ENCODE data around the gene NRXN3.

NRXN3 gene

GRCh38 chr14:79193689-79194477 is 1023.7 kb downstream of the NRXN3 start:
- H3K27ac Mint-ChIP-seq: no peak overlapping the region
- no peaks in the 10 kb centered on the region for H3K4me1 Mint-ChIP-seq (ENCODE audit: low read depth)
- peaks cover 4% of the 10 kb centered on the region for H3K9me3 Mint-ChIP-seq
- no peaks in the 10 kb centered on the region for H3K36me3 Mint-ChIP-seq (ENCODE audit: low read depth)
- no peak overlapping the region for H3K4me3 Mint-ChIP-seq
- H3K27me3 Mint-ChIP-seq: no peaks in the 10 kb centered on the region

DNA sequence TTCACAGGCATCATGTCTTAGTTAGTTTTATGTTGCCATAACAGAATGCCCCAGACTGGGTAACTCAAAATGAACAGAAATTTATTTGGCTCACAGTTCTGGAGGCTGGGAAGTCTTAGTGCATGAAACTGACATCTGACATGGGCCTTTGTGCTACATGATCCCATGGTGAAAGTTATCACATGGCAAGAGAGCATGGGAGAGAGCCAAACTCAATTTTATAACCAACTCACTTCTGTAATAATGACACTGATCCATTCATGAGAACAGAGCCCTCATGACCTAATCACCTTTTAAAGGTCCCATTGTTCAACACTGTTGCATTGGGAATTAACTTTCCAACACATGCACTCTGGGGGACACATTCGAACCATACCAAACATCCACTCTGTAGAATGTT is 1026.0 kb downstream of the NRXN3 start:
- Mint-ChIP-seq H3K27me3 (no peaks in the 10 kb centered on the region), H3K36me3 (ENCODE audit: low read depth) (no peaks in the 10 kb centered on the region)

GRCh38 chr14:79197516-79197915 is 1027.3 kb downstream of the NRXN3 start:
- Mint-ChIP-seq H3K4me1 (ENCODE audit: low read depth) (no peaks in the 10 kb centered on the region), H3K9me3 (peaks cover 8% of the 10 kb centered on the region)

More for the DNA sequence above, 1026.0 kb downstream of the NRXN3 start:
- H3K9me3 Mint-ChIP-seq: peaks cover 11% of the 10 kb centered on the region
- H3K4me3 Mint-ChIP-seq: no peak overlapping the region
- no peak overlapping the region for H3K27ac Mint-ChIP-seq
- no peaks in the 10 kb centered on the region for H3K4me1 Mint-ChIP-seq (ENCODE audit: low read depth)

GRCh38 chr14:79199217-79199616 is 1029.0 kb downstream of the NRXN3 start:
- Mint-ChIP-seq H3K4me3 (no peak overlapping the region), H3K27ac (no peak overlapping the region), H3K4me1 (ENCODE audit: low read depth) (no peaks in the 10 kb centered on the region), H3K27me3 (no peaks in the 10 kb centered on the region), H3K9me3 (peaks cover 13% of the 10 kb centered on the region), H3K36me3 (ENCODE audit: low read depth) (no peaks in the 10 kb centered on the region)

More at GRCh38 chr14:79197516-79197915, 1027.3 kb downstream of the NRXN3 start:
- Mint-ChIP-seq H3K4me3 (no peak overlapping the region), H3K27me3 (no peaks in the 10 kb centered on the region), H3K36me3 (ENCODE audit: low read depth) (no peaks in the 10 kb centered on the region), H3K27ac (no peak overlapping the region)

DNA sequence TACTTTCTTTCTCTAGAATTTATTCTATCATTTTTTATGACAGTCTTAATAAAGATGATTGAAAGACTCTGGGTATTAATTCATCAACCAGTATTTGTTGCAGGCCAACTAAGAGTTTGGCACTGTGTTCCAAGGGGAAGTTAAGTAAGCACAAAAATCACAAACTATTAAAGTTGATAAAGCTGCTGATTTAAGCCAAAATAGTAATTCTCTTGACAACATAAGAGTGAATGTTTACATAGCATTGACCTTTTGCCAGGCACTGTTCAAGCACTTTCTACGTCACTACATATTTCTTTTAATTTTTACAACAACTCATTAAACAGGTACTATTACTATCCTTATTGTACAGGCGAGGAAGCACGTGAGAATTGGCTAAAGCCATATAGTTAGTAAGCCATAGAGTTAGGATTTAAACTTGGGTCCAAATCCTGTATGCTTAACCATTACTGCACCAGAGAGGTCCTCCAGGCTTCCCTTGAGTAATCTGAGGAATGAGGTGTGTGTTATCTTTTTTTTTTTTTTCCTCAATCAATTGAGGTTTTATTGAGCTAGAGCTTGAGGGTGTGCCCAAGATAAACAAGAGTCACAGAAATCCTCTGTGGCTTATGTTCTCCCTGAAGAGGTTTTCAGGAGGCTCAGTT is 1031.5 kb downstream of the NRXN3 start:
- Mint-ChIP-seq H3K4me1 (ENCODE audit: low read depth) (no peaks in the 10 kb centered on the region), H3K36me3 (ENCODE audit: low read depth) (no peaks in the 10 kb centered on the region), H3K27me3 (no peaks in the 10 kb centered on the region)

DNA sequence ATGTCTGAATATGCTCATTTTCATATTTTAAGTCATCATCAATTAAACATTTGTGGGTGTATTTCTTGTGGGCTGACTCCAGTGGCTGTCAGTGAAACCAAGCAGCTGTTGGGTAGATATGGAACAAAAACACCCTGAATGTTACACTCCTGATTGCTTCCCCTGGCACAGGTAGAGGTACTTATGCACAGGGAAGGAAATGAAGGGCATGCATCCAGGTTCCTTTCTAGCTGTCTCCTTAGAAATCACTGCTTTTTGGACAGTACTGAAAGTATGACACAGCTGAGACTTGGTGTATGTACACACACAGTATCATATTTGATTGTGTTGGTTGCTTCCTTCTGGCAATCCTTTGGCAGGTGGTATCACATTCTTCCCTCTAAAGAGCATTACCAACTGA is 1034.4 kb downstream of the NRXN3 start:
- H3K9me3 Mint-ChIP-seq: peaks cover 10% of the 10 kb centered on the region
- no peaks in the 10 kb centered on the region for H3K36me3 Mint-ChIP-seq (ENCODE audit: low read depth)
- no peaks in the 10 kb centered on the region for H3K27me3 Mint-ChIP-seq
- H3K4me3 Mint-ChIP-seq: no peak overlapping the region
- H3K27ac Mint-ChIP-seq: no peak overlapping the region
- H3K4me1 Mint-ChIP-seq (ENCODE audit: low read depth): no peaks in the 10 kb centered on the region

More for the DNA sequence above, 1031.5 kb downstream of the NRXN3 start:
- Mint-ChIP-seq H3K27ac (no peak overlapping the region), H3K9me3 (peaks cover 13% of the 10 kb centered on the region), H3K4me3 (no peak overlapping the region)

DNA sequence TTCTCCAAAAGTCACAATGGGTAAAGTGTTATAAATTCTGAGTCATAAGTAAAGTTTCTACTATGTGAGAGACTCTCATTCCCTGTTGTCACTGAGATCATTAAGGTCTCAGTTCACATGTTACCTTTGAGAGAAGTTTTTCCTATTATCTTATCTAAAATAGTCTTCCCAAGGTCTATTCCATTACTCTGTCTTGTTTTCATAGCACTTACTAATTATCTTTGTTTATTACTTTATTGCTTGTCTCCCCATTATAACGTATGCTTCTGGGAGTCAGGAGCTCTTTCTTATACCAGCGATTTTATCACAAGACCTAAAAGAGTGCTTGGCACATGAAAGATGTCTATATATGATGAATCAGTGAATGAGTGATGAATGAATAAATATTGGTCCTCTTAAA is 1039.2 kb downstream of the NRXN3 start:
- H3K9me3 Mint-ChIP-seq: peaks cover 7% of the 10 kb centered on the region
- no peak overlapping the region for H3K4me3 Mint-ChIP-seq
- no peaks in the 10 kb centered on the region for H3K27me3 Mint-ChIP-seq
- H3K27ac Mint-ChIP-seq: no peak overlapping the region
- H3K36me3 Mint-ChIP-seq (ENCODE audit: low read depth): no peaks in the 10 kb centered on the region
- no peaks in the 10 kb centered on the region for H3K4me1 Mint-ChIP-seq (ENCODE audit: low read depth)

- Mint-ChIP-seq H3K27me3 (no peaks in the 10 kb centered on the region), H3K4me3 (no peak overlapping the region), H3K36me3 (ENCODE audit: low read depth) (no peaks in the 10 kb centered on the region), H3K27ac (no peak overlapping the region), H3K4me1 (ENCODE audit: low read depth) (no peaks in the 10 kb centered on the region), H3K9me3 (no peaks in the 10 kb centered on the region)
Measured at GRCh38 chr14:79225815-79226214, 1055.6 kb downstream of the NRXN3 start.

DNA sequence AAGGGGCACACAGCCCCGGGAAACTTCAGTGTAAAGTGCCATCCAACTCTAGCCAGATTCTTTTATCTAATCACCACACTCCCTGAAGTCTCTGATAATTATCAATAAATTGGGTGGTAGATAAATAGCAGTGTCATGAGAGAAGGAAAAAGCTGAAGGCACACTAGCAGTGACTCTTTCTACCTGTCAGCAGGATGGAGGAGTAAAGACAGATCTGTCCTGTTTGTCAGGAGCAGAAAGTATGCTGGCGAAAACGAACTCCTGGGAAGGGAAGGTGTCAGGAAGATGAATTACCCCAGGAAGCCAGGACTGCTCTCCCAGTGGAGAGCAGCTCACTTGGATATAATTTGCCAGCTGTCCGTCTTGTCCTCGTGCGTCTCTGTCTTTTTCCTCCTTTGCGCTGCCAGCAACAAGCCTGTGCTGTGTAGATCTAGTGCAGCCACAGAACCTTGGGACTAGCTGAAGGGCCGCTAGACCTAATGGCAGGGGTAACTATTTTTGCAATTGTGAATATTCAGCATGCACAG is 1059.3 kb downstream of the NRXN3 start:
- Mint-ChIP-seq H3K4me1 (ENCODE audit: low read depth) (no peaks in the 10 kb centered on the region), H3K9me3 (no peaks in the 10 kb centered on the region), H3K4me3 (no peak overlapping the region), H3K36me3 (ENCODE audit: low read depth) (no peaks in the 10 kb centered on the region), H3K27ac (no peak overlapping the region), H3K27me3 (no peaks in the 10 kb centered on the region)

- Mint-ChIP-seq H3K27me3 (no peaks in the 10 kb centered on the region), H3K4me1 (ENCODE audit: low read depth) (no peaks in the 10 kb centered on the region), H3K27ac (no peak overlapping the region), H3K4me3 (no peak overlapping the region), H3K9me3 (peaks cover 15% of the 10 kb centered on the region), H3K36me3 (ENCODE audit: low read depth) (no peaks in the 10 kb centered on the region)
Measured at GRCh38 chr14:79242666-79243065, 1072.5 kb downstream of the NRXN3 start.

DNA sequence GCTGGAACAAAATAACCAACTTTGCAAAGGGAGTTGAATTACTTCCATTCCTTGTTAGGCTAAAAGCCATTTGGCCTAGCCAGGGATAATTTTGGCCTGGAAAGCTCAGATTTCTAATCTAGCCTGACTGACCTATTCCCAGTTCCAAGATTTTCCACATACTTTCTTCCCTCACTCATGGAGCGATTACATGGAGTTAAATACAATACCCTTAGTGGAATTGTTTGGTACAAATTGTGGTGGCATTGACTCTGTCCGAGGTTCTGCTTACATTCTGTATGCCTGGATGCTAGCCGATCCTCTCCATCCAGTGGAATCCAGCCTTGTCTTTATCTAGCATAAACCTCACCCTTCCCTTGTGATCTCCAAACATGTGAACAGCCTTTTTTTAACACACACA is 1076.0 kb downstream of the NRXN3 start:
- Mint-ChIP-seq H3K9me3 (peaks cover 2% of the 10 kb centered on the region), H3K27ac (no peak overlapping the region), H3K4me1 (ENCODE audit: low read depth) (no peaks in the 10 kb centered on the region), H3K27me3 (no peaks in the 10 kb centered on the region), H3K36me3 (ENCODE audit: low read depth) (no peaks in the 10 kb centered on the region), H3K4me3 (no peak overlapping the region)

DNA sequence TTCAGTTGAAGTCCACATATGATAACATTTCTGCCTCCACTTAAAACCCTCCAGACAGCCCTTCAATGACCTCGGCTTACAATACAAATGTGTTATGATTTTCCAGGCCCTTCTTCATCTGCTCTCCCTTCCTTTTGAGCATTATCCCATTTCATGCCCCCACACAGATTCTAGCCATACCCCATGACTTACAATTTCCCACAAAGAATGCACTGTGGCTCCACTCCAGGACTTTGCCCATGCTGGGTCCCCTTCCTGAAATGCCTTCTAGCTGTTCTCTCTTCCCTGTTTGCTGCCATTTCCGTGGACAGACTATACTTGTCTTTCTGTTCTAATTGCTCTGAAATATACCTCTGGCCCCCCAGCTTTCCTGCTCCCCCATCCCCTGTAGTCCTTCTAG is 1078.0 kb downstream of the NRXN3 start:
- Mint-ChIP-seq H3K9me3 (no peaks in the 10 kb centered on the region), H3K27me3 (no peaks in the 10 kb centered on the region), H3K4me1 (ENCODE audit: low read depth) (no peaks in the 10 kb centered on the region), H3K36me3 (ENCODE audit: low read depth) (no peaks in the 10 kb centered on the region), H3K4me3 (no peak overlapping the region), H3K27ac (no peak overlapping the region)

- Mint-ChIP-seq H3K4me3 (no peak overlapping the region), H3K36me3 (ENCODE audit: low read depth) (no peaks in the 10 kb centered on the region), H3K27ac (no peak overlapping the region), H3K4me1 (ENCODE audit: low read depth) (no peaks in the 10 kb centered on the region), H3K27me3 (no peaks in the 10 kb centered on the region), H3K9me3 (no peaks in the 10 kb centered on the region)
Measured at GRCh38 chr14:79248771-79249170, 1078.6 kb downstream of the NRXN3 start.

DNA sequence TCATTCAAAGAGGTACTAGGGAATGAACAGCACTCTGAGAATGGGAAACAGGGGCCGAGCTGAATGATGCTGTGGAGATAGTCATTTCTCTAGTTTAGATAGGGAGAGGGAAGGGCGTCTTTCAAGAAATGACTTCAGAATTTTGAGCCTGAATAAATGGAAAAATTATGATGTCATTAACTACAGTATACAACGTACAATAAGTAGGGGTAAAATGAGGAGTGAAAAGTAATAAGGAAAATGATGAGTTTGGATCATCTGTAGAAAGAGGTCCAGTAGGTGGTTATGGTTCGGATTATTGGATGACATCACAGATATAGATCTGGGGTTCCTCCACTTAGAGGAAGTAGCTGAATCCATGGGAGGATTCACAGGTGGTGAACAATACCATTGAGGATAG is 1081.1 kb downstream of the NRXN3 start:
- Mint-ChIP-seq H3K4me3 (no peak overlapping the region), H3K4me1 (ENCODE audit: low read depth) (no peaks in the 10 kb centered on the region), H3K27me3 (no peaks in the 10 kb centered on the region), H3K27ac (no peak overlapping the region), H3K36me3 (ENCODE audit: low read depth) (no peaks in the 10 kb centered on the region), H3K9me3 (no peaks in the 10 kb centered on the region)

- H3K27me3 Mint-ChIP-seq: no peaks in the 10 kb centered on the region
- no peak overlapping the region for H3K4me3 Mint-ChIP-seq
- H3K36me3 Mint-ChIP-seq (ENCODE audit: low read depth): no peaks in the 10 kb centered on the region
- H3K27ac Mint-ChIP-seq: no peak overlapping the region
- H3K9me3 Mint-ChIP-seq: no peaks in the 10 kb centered on the region
- no peaks in the 10 kb centered on the region for H3K4me1 Mint-ChIP-seq (ENCODE audit: low read depth)
Measured at GRCh38 chr14:79253576-79253975, 1083.4 kb downstream of the NRXN3 start.
